Astrocyte of the cerebellum (primary cell): ENCODE results near the gene PGS1.

Experiments used
- DNase-seq: peaks from one replicate; pipeline ENCODE4 v3.0.0-alpha.2; 2011; ENCODE audit warnings: low read depth
- H3K4me3 ChIP-seq: 2 replicates; pipeline ENCODE4 v1.5.1; 2011; ENCODE audit warnings: mild to moderate bottlenecking, low read depth, low read length, moderate library complexity
- in situ Hi-C: cut with HindIII; loops from 2 replicates; pipeline ENCODE4 v1.10.0; 2017; ENCODE audit warnings: low sequenced_read_pairs
- TF ChIP-seq, protein P1 (sequence below): IDR thresholded peaks from 2 replicates; pipeline ENCODE4 v1.5.1; 2012; ENCODE audit warnings: low read length, low read depth, moderate library complexity, mild to moderate bottlenecking; ENCODE audit errors: missing control alignments

Gene PGS1

DNA sequence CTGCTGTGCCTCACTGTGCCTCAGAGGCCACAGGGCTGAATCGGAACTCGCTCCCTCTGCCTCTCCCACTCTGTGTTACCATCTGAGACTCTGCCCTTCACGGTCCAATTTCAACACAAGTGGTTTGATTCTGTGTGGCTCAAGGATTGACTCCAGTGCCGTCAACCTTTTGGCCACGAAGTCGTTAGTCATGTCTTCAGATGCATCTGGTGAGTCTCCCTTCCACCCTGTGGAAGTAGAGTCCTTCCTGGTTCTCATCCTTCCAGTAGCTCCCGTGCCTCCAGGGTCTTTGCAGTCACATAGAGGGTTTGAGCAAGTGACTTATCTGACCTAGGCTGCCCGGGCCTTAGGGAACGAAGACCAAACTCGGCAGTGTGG lies 51.2 kb downstream of the PGS1 start:
- in situ Hi-C loops: no loop called here
- TF ChIP-seq, protein P1, sequence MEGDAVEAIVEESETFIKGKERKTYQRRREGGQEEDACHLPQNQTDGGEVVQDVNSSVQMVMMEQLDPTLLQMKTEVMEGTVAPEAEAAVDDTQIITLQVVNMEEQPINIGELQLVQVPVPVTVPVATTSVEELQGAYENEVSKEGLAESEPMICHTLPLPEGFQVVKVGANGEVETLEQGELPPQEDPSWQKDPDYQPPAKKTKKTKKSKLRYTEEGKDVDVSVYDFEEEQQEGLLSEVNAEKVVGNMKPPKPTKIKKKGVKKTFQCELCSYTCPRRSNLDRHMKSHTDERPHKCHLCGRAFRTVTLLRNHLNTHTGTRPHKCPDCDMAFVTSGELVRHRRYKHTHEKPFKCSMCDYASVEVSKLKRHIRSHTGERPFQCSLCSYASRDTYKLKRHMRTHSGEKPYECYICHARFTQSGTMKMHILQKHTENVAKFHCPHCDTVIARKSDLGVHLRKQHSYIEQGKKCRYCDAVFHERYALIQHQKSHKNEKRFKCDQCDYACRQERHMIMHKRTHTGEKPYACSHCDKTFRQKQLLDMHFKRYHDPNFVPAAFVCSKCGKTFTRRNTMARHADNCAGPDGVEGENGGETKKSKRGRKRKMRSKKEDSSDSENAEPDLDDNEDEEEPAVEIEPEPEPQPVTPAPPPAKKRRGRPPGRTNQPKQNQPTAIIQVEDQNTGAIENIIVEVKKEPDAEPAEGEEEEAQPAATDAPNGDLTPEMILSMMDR: no peak
- DNase-seq: no peak
- H3K4me3 ChIP-seq: no peak overlapping the region

DNA sequence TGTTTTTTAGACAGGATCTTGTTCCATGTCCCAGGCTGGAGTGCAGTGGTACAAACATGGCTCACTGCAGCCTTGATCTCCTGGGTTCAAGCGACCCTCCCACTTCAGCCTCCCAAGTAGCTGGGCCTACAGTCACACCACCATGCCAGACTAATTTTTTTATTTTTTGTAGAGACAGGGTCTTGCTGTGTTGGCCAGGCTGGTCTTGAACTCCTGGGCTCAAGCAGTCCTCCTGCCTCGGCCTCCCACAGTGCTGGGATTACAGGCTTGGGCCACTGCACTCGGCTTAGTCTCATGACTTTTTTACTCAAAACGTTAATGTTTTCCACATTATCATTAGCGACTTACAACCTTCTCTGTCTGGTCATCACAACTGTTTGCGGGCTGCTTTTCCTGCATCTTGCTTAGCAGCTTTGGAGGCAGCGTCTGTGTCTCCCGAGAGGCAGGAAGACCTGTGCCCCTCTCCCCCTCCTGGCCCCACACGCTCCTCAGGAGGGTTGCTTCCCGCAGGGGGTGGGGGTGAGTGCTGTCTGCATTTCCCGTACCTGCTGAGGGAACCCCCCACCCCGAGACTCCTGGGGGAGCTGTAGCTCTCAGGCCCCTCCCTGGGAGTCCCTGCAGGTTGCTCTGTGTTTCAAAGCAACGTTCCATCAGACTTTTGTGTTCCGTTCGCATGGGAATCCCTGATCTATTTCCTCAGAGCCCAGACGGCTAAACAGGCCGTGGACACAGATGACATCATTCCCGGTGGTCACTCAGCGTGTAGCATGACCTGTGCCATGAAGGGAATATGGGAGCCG lies 52.6 kb downstream of the PGS1 start:
- no peak overlapping the region for H3K4me3 ChIP-seq
- in situ Hi-C loops: no loop called here
- no peak for DNase-seq
- TF ChIP-seq, protein P1: no peak

DNA sequence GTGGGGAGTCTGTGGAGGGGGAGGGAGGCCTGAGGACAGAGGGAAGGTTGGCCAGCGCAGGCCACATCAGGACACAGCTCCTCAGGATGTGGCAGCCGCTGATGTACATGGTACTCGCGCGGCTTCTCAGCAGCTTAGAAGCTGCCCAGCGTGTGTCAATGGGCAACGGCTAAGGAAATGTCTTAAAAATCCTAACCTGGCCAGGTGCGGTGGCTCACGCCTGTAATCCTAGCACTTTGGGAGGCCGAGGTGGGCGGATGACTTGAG lies 53.2 kb downstream of the PGS1 start:
- in situ Hi-C loops: no loop called here
- no peak overlapping the region for H3K4me3 ChIP-seq
- TF ChIP-seq, protein P1: no peak
- no peak for DNase-seq

DNA sequence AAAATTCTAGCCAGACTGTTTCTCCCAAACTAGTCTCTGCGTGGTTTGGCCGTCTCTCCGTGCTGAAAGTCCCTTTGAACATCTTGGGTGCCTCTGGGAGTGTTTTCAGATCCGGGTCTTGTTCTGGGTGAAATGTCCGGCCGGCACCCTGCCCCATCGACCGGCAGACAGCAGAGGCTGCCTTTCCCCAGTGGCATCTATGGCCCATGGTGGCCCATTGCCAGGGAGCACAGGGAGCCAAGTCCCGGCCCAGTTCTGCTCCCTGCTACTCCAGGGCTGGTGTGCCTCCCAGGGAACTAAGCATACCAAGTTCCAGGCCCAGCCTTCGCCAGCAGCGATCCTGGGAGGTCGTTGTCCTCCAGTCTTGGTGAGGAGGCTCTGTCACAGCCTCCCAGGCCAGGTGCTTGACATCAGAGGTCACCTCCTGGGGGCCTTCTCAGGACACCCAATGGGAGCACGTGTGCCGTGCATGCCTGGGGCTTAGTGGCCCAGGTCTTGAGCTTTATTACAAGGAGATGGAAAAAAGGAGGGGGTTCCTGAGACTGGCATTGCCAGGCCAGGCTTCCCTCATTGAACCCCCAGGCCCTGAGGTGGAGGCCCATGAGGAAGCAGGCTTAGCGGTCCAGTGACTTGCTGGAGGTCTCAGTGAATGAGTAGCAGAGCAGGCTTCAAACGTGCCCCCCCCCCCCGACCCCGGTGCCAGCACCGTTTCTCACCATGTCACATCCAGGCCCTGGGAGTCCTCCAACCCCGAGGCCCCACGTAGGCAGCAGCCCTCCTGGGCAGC lies 54.0 kb downstream of the PGS1 start:
- TF ChIP-seq, protein P1: no peak
- no peak overlapping the region for H3K4me3 ChIP-seq
- in situ Hi-C loops: no loop called here
- no peak for DNase-seq

DNA sequence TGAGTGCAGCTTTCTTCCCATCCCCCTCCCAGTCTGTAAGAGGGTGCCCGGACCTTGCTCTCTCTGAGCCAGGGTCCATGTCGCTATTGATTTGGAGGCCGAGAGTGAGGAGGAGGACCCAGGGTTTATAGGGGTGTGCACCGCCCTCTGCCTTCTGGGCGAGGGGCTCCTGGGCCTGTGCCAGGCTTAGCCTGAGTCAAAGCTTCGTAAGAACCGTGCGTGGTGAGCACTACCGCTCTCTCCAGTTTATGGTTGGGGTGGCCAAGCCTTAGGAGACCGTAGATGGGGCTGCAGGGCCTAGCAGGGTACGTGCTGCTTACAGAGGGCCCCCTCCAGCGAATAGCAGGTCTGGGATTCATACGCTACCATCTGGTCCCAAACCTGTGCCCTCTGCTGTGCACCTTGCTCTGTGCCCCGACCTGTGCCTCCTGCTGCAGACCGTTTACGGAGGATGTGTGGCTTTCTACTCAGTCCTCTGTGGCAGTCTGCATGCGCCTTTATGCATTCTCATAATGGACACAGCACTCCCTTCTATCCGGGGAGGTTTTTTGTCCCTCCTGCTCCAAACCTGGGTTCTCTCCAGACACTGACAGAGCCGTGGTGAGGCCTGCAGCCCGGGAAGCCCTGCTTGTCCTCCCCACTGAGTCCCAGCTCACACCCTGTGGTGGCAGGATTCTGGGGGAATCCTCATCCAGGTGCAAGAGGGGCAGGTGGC lies 54.7 kb downstream of the PGS1 start:
- TF ChIP-seq, protein P1: no peak
- in situ Hi-C loops: no loop called here
- no peak overlapping the region for H3K4me3 ChIP-seq
- DNase-seq: no peak

DNA sequence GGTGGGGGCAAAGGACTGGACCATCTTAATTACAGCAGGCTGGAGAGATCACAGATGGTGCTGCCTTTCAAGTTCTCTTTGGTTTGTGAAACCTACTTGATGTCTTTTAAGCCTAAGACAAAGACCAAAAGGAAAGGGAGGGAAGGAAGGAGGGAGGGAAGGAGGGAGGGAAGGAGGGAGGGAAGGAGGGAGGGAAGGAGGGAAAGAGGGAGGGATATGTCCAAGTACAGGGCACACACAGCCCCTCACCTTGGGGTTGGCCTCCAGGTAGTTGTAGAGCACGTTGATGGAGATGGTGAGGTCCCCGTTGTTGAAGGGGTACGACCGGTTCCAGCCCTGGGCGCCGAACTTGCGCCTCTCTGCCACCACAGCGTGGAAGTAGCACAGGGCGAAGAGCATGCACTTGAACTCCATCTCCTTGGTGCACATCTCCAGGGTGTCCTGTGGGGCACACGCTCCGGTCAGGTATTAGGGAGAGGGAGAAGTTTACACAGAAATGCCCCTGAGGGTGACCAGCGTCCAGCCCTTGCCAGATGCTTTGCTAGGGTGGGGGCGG lies 55.4 kb downstream of the PGS1 start:
- TF ChIP-seq, protein P1: no peak
- no peak for DNase-seq
- in situ Hi-C loops: no loop called here
- H3K4me3 ChIP-seq: no peak overlapping the region
